ENCODE measurements around the gene COL23A1. TPM values are rescaled to one million over a fixed set of nuclear protein-coding genes. Genes with fewer than 3 reads are reported as not detected.
"Not testable (repeated sequence)": the region's sequence is repeated elsewhere in the genome, so short reads cannot be mapped to it uniquely, and the experiment has no call there.

COL23A1 gene
- total RNA-seq, 1 experiment from 2014 or later = not detected

GRCh38 chr5:178240766-178241165 is 349.4 kb downstream of the COL23A1 start:
- no peaks in the 10 kb centered on the region for H3K4me1 ChIP-seq (ENCODE audit: insufficient read depth, low read length, poor library complexity, severe bottlenecking)
- POLR2A ChIA-PET (ENCODE audit: low non-redundant PET) = no interaction called here
- no peak for DNase-seq (ENCODE audit: low spot score)
- no peak overlapping the region for H3K4me3 ChIP-seq (ENCODE audit: low read depth, low read length, poor library complexity, severe bottlenecking)
- TF ChIP-seq CTCF (conservative IDR thresholded peaks at IDR 0.05; ENCODE audit: low read depth, low read length) (no peak), EZH2 (IDR thresholded peaks at IDR 0.05; ENCODE audit: borderline replicate concordance, low read depth, low read length, poor library complexity, severe bottlenecking) (no peak)
- no peaks in the 10 kb centered on the region for H3K9me3 ChIP-seq (ENCODE audit: low read depth, low read length, poor library complexity, severe bottlenecking)
- CTCF ChIA-PET = no interaction called here
- H3K36me3 ChIP-seq (ENCODE audit: insufficient read depth, low read length, poor library complexity, severe bottlenecking) = no peaks in the 10 kb centered on the region
- BruUV-seq (replicated peaks) = no TSS peak
- intact Hi-C loops (cut with micrococcal nuclease; ENCODE audit: unreplicated experiment) = no loop called here
- H3K27ac ChIP-seq (ENCODE audit: low read depth, low read length, poor library complexity, severe bottlenecking) = no peak overlapping the region
- H3K27me3 ChIP-seq (replicated peaks; ENCODE audit: insufficient read depth, low read depth, low read length, poor library complexity) = no peaks in the 10 kb centered on the region

- Histone ChIP-seq H3K27me3 (replicated peaks; ENCODE audit: insufficient read depth, low read depth, low read length, poor library complexity) (no peaks in the 10 kb centered on the region), H3K27ac (ENCODE audit: low read depth, low read length, poor library complexity, severe bottlenecking) (no peak overlapping the region), H3K4me1 (ENCODE audit: insufficient read depth, low read length, poor library complexity, severe bottlenecking) (no peaks in the 10 kb centered on the region), H3K9me3 (ENCODE audit: low read depth, low read length, poor library complexity, severe bottlenecking) (no peaks in the 10 kb centered on the region), H3K4me3 (ENCODE audit: low read depth, low read length, poor library complexity, severe bottlenecking) (no peak overlapping the region), H3K36me3 (ENCODE audit: insufficient read depth, low read length, poor library complexity, severe bottlenecking) (no peaks in the 10 kb centered on the region)
- TF ChIP-seq EZH2 (IDR thresholded peaks at IDR 0.05; ENCODE audit: borderline replicate concordance, low read depth, low read length, poor library complexity, severe bottlenecking) (no peak), CTCF (conservative IDR thresholded peaks at IDR 0.05; ENCODE audit: low read depth, low read length) (no peak)
- ChIA-PET POLR2A (ENCODE audit: low non-redundant PET) (no interaction called here), CTCF (no interaction called here)
- DNase-seq (ENCODE audit: low spot score) = no peak
- intact Hi-C loops (cut with micrococcal nuclease; ENCODE audit: unreplicated experiment) = no loop called here
- no TSS peak for BruUV-seq (replicated peaks)
Observed at GRCh38 chr5:178240341-178240741, 349.9 kb downstream of the COL23A1 start.

- CTCF ChIA-PET; H3K4me3 ChIP-seq (ENCODE audit: low read depth, low read length, poor library complexity, severe bottlenecking); H3K4me1 ChIP-seq (ENCODE audit: insufficient read depth, low read length, poor library complexity, severe bottlenecking); H3K27ac ChIP-seq (ENCODE audit: low read depth, low read length, poor library complexity, severe bottlenecking); POLR2A ChIA-PET (ENCODE audit: low non-redundant PET); H3K9me3 ChIP-seq (ENCODE audit: low read depth, low read length, poor library complexity, severe bottlenecking); BruUV-seq (replicated peaks); H3K27me3 ChIP-seq (replicated peaks; ENCODE audit: insufficient read depth, low read depth, low read length, poor library complexity); H3K36me3 ChIP-seq (ENCODE audit: insufficient read depth, low read length, poor library complexity, severe bottlenecking); DNase-seq (ENCODE audit: low spot score): not testable (repeated sequence)
- intact Hi-C loops (cut with micrococcal nuclease; ENCODE audit: unreplicated experiment) = loop anchor here (5.0 kb wide), 1 partner anchor 1253 kb away; no protein-coding TSS in a partner anchor
Observed at GRCh38 chr5:178239626-178240301, 350.4 kb downstream of the COL23A1 start.
